B cell (primary cell): ENCODE measurements around the gene SANBR.

Experiments used
- EZH2 ChIP-seq: IDR thresholded peaks from 2 replicates; pipeline ENCODE4 v1.6.1; 2012; ENCODE audit warnings: borderline replicate concordance, low read depth, mild to moderate bottlenecking, moderate library complexity, low read length; ENCODE audit not compliant: insufficient read depth, poor library complexity, severe bottlenecking
- TF ChIP-seq, protein P1 (sequence below): fragments of 200-600 bp; IDR thresholded peaks from one replicate; pipeline ENCODE4 v1.8.0; 2022; ENCODE audit warnings: antibody characterized with exemption, mild to moderate bottlenecking

DNA sequence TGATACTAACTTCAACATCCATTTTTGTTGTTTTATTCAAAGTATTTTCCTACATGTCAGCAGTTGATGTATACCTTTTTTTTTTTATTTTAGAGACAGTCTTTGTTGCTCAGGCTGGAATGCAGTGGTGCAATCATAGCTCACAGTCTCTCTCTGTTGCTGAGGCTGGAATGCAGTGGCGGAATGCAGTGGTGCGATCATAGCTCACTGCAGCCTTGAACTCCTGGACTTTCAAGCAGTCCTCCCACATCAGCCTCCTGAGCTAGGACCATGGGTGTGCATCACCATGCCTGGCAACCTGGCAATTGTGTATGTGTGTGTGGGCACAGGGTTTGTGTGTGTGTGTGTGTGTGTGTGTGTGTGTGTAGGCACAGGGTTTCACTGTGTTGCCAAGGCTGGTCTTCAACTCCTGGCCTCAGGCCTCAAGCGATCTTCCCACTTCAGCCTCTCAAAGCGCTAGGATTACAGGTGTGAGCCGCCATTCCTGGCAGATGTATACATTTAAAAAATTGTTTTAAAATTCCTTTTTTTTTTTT is 24.8 kb downstream of the SANBR start:
- TF ChIP-seq EZH2, result no peak
- TF ChIP-seq, protein P1, sequence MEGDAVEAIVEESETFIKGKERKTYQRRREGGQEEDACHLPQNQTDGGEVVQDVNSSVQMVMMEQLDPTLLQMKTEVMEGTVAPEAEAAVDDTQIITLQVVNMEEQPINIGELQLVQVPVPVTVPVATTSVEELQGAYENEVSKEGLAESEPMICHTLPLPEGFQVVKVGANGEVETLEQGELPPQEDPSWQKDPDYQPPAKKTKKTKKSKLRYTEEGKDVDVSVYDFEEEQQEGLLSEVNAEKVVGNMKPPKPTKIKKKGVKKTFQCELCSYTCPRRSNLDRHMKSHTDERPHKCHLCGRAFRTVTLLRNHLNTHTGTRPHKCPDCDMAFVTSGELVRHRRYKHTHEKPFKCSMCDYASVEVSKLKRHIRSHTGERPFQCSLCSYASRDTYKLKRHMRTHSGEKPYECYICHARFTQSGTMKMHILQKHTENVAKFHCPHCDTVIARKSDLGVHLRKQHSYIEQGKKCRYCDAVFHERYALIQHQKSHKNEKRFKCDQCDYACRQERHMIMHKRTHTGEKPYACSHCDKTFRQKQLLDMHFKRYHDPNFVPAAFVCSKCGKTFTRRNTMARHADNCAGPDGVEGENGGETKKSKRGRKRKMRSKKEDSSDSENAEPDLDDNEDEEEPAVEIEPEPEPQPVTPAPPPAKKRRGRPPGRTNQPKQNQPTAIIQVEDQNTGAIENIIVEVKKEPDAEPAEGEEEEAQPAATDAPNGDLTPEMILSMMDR, result no peak
